BLaER1 treated with 17β-estradiol and CSF1 and Interleukin-3, amounts not matched to agents 10 nM and 100 nM (cell line): Measurements from ENCODE around the gene TMEFF1.

Experiments
- H3K27ac ChIP-seq, 11 experiments: shearing (Covaris generic); formaldehyde crosslinking; 2 replicates each; pipeline ENCODE4 v1.8.1; 2022
- H3K27me3 ChIP-seq, 11 experiments: shearing (Covaris generic); formaldehyde crosslinking; 2 replicates each; pipeline ENCODE4 v1.8.1; 2022
- H3K36me3 ChIP-seq, 11 experiments: shearing (Covaris generic); formaldehyde crosslinking; 2 replicates each; pipeline ENCODE4 v1.8.1; 2022
- H3K4me1 ChIP-seq, 10 experiments: shearing (Covaris generic); formaldehyde crosslinking; 2 replicates each; pipeline ENCODE4 v1.8.1; 2022
- H3K4me2 ChIP-seq, 11 experiments: shearing (Covaris generic); formaldehyde crosslinking; 2 replicates each; pipeline ENCODE4 v1.8.1; 2022
- H3K4me3 ChIP-seq, 10 experiments: shearing (Covaris generic); formaldehyde crosslinking; 2 replicates each; pipeline ENCODE4 v1.8.1; 2022
- H3K9ac ChIP-seq, 11 experiments: shearing (Covaris generic); formaldehyde crosslinking; 2 replicates each; pipeline ENCODE4 v1.8.1; 2022
- H3K9me3 ChIP-seq, 11 experiments: shearing (Covaris generic); formaldehyde crosslinking; replicated peaks in 1 of 11; 2 replicates each; pipeline ENCODE4 v1.8.1; 2022
- H4K20me1 ChIP-seq, 11 experiments: shearing (Covaris generic); formaldehyde crosslinking; 2 replicates each; pipeline ENCODE4 v1.8.1; 2022
- Cebpa-rat ChIP-seq, 11 experiments: shearing (Covaris generic); IDR thresholded peaks; 2 replicates each; pipeline ENCODE4 v1.8.1; 2022

TMEFF1 gene

GRCh38 chr9:100472788-100473275 is at the start of gene TMEFF1:
TSS of gene TMEFF1 (plus strand) at chr9:100473149. CDS start at chr9:100473545, 396 bp downstream.
- Histone ChIP-seq H3K9ac (peak within 1 kb of the TSS; percentile 76 to 90 (median 83)), H3K4me1 (peaks cover 0 to 24% (median 13%) of the 10 kb centered on the region in 10 experiments; a peak in 15 of 20 replicates), H4K20me1 (peaks cover 0 to 5% (median 0%) of the 10 kb centered on the region in 11 experiments; a peak in 1 of 22 replicates), H3K4me2 (peak within 1 kb of the TSS; percentile 74 to 100 (median 91)), H3K4me3 (peak within 1 kb of the TSS; percentile 78 to 95 (median 86)), H3K27ac (peak within 1 kb of the TSS in 10 of 11 experiments; percentile 33 to 83 (median 80); a peak in 19 of 22 replicates), H3K9me3 (no peaks in the 10 kb centered on the region), H3K36me3 (peaks cover 0 to 7% (median 0%) of the 10 kb centered on the region in 11 experiments; a peak in 2 of 22 replicates), H3K27me3 (peaks cover 0 to 3% (median 0%) of the 10 kb centered on the region in 11 experiments; a peak in 2 of 22 replicates)
- TF ChIP-seq Cebpa-rat (IDR thresholded peaks at IDR 0.05): no peak

- H4K20me1 ChIP-seq: peaks cover 0 to 16% (median 0%) of the 10 kb centered on the region in 11 experiments; a peak in 4 of 22 replicates
- H3K4me2 ChIP-seq: peak overlapping the region in 7 of 11 experiments; percentile 73 to 91 (median 82); a peak in 13 of 22 replicates
- no peak overlapping the region for H3K4me3 ChIP-seq
- peaks cover 22 to 34% (median 31%) of the 10 kb centered on the region in 10 experiments for H3K4me1 ChIP-seq
- peak overlapping the region in 4 of 11 experiments; percentile 80 to 88 (median 86); a peak in 2 of 22 replicates for H3K27ac ChIP-seq
- H3K36me3 ChIP-seq: 0 out of 22 replicates have a peak, but pooled peaks cover 0 to 4% (median 0%) of the 10 kb centered on the region in 11 experiments
- no peaks in the 10 kb centered on the region for H3K9me3 ChIP-seq
- H3K27me3 ChIP-seq: no peaks in the 10 kb centered on the region
- no peak for TF ChIP-seq Cebpa-rat (IDR thresholded peaks at IDR 0.05)
- H3K9ac ChIP-seq: no peak overlapping the region; a peak in 1 of 22 replicates
Observed at GRCh38 chr9:100425758-100426157, 47.2 kb upstream of the TMEFF1 start.

- peak overlapping the region; percentile 81 to 95 (median 89); a peak in 20 of 22 replicates for H3K9ac ChIP-seq
- peak overlapping the region; percentile 75 to 91 (median 84); a peak in 19 of 20 replicates for H3K4me3 ChIP-seq
- no peaks in the 10 kb centered on the region for H3K27me3 ChIP-seq
- H3K4me1 ChIP-seq: peaks cover 22 to 34% (median 31%) of the 10 kb centered on the region in 10 experiments
- H3K9me3 ChIP-seq: no peaks in the 10 kb centered on the region
- H3K27ac ChIP-seq: peak overlapping the region in 9 of 11 experiments; percentile 70 to 88 (median 85); a peak in 17 of 22 replicates
- 0 out of 22 replicates have a peak, but pooled peaks cover 0 to 4% (median 0%) of the 10 kb centered on the region in 11 experiments for H3K36me3 ChIP-seq
- H4K20me1 ChIP-seq: peaks cover 0 to 17% (median 0%) of the 10 kb centered on the region in 11 experiments; a peak in 5 of 22 replicates
- peak overlapping the region; percentile 73 to 91 (median 85) for H3K4me2 ChIP-seq
- 0 out of 22 replicates have a peak, but pooled peaks of 1 of the 11 experiments have one; percentile 24 for TF ChIP-seq Cebpa-rat (IDR thresholded peaks at IDR 0.05)
Observed at GRCh38 chr9:100426189-100426529, 46.8 kb upstream of the TMEFF1 start.

- H3K9me3 ChIP-seq: no peaks in the 10 kb centered on the region
- peaks cover 0 to 23% (median 0%) of the 10 kb centered on the region in 11 experiments; a peak in 5 of 22 replicates for H4K20me1 ChIP-seq
- H3K27me3 ChIP-seq: no peaks in the 10 kb centered on the region
- TF ChIP-seq Cebpa-rat (IDR thresholded peaks at IDR 0.05): no peak
- 0 out of 22 replicates have a peak, but pooled peaks cover 0 to 4% (median 0%) of the 10 kb centered on the region in 11 experiments for H3K36me3 ChIP-seq
- H3K4me1 ChIP-seq: peaks cover 22 to 34% (median 31%) of the 10 kb centered on the region in 10 experiments
- H3K27ac ChIP-seq: peak within 1 kb of the TSS; percentile 50 to 88 (median 84); a peak in 21 of 22 replicates
- peak within 1 kb of the TSS; percentile 75 to 91 (median 84) for H3K4me3 ChIP-seq
- H3K4me2 ChIP-seq: peak within 1 kb of the TSS; percentile 81 to 94 (median 90)
- H3K9ac ChIP-seq: peak within 1 kb of the TSS; percentile 81 to 95 (median 89)
Observed at GRCh38 chr9:100426530-100427365, 46.2 kb upstream of the TMEFF1 start, which contains the start of gene MSANTD3. TSS of gene MSANTD3 (plus strand) at chr9:100427143. CDS start at chr9:100441939, 14,796 bp downstream.

- Histone ChIP-seq H3K9me3 (no peaks in the 10 kb centered on the region), H3K27ac (peak overlapping the region; percentile 50 to 88 (median 84); a peak in 21 of 22 replicates), H3K4me2 (peak overlapping the region; percentile 80 to 94 (median 89)), H3K36me3 (peaks cover 0 to 5% (median 0%) of the 10 kb centered on the region in 11 experiments; a peak in 3 of 22 replicates), H3K4me1 (peaks cover 22 to 34% (median 31%) of the 10 kb centered on the region in 10 experiments), H3K4me3 (peak overlapping the region; percentile 75 to 91 (median 84)), H3K9ac (peak overlapping the region; percentile 81 to 95 (median 89)), H4K20me1 (peaks cover 0 to 23% (median 0%) of the 10 kb centered on the region in 11 experiments; a peak in 5 of 22 replicates), H3K27me3 (no peaks in the 10 kb centered on the region)
- TF ChIP-seq Cebpa-rat (IDR thresholded peaks at IDR 0.05): no peak
Observed at GRCh38 chr9:100427366-100428263, 45.3 kb upstream of the TMEFF1 start.

- H3K27me3 ChIP-seq: no peaks in the 10 kb centered on the region
- H3K27ac ChIP-seq: 0 out of 22 replicates have a peak overlapping the region, but pooled peaks of 2 of the 11 experiments have one; percentile 1 to 34
- H3K9me3 ChIP-seq: no peaks in the 10 kb centered on the region
- H3K4me3 ChIP-seq: peak overlapping the region in 4 of 10 experiments; percentile 11 to 90 (median 86); a peak in 2 of 20 replicates
- peak overlapping the region; percentile 80 to 94 (median 89) for H3K4me2 ChIP-seq
- peak overlapping the region in 2 of 11 experiments; percentile 90 to 95; a peak in 1 of 22 replicates for H3K9ac ChIP-seq
- H4K20me1 ChIP-seq: peaks cover 0 to 30% (median 0%) of the 10 kb centered on the region in 11 experiments; a peak in 5 of 22 replicates
- H3K36me3 ChIP-seq: peaks cover 0 to 6% (median 0%) of the 10 kb centered on the region in 11 experiments; a peak in 3 of 22 replicates
- H3K4me1 ChIP-seq: peaks cover 22 to 34% (median 31%) of the 10 kb centered on the region in 10 experiments
- no peak for TF ChIP-seq Cebpa-rat (IDR thresholded peaks at IDR 0.05)
Observed at GRCh38 chr9:100428871-100429654, 43.9 kb upstream of the TMEFF1 start.

- no peak overlapping the region for H3K9ac ChIP-seq
- TF ChIP-seq Cebpa-rat (IDR thresholded peaks at IDR 0.05): no peak
- peaks cover 22 to 34% (median 31%) of the 10 kb centered on the region in 10 experiments for H3K4me1 ChIP-seq
- no peak overlapping the region for H3K4me2 ChIP-seq
- peaks cover 0 to 7% (median under 1%) of the 10 kb centered on the region in 11 experiments; a peak in 3 of 22 replicates for H3K36me3 ChIP-seq
- H3K9me3 ChIP-seq: no peaks in the 10 kb centered on the region
- no peaks in the 10 kb centered on the region for H3K27me3 ChIP-seq
- H3K4me3 ChIP-seq: no peak overlapping the region
- peaks cover 0 to 40% (median 0%) of the 10 kb centered on the region in 11 experiments; a peak in 5 of 22 replicates for H4K20me1 ChIP-seq
- no peak overlapping the region for H3K27ac ChIP-seq
Observed at GRCh38 chr9:100430286-100430940, 42.5 kb upstream of the TMEFF1 start.
